Tibial nerve (tissue), 4 donors: ENCODE data around the gene PODXL2.

Experiments used
- EP300 ChIP-seq, 2 donors: sonication (generic); formaldehyde crosslinking; IDR thresholded peaks; one replicate each; pipeline ENCODE4 v1.6.1; 2017; ENCODE audit warnings: antibody characterized with exemption in 2 of 2, mild to moderate bottlenecking in 1 of 2
- POLR2A ChIP-seq, 2 donors: fragments of 450-650 bp; IDR thresholded peaks; one replicate each; pipeline ENCODE4 v1.6.1; 2017; ENCODE audit warnings: antibody characterized with exemption in 2 of 2, mild to moderate bottlenecking in 2 of 2, moderate library complexity in 2 of 2
- TF ChIP-seq, protein P1 (sequence below), 5 experiments: fragments of 200-600 bp in 3 of 5; fragments of 450-650 bp in 2 of 5; sonication (generic) in 3 of 5; IDR thresholded peaks; one replicate each; pipeline ENCODE4 v1.5.1; 2016 to 2019; ENCODE audit warnings: antibody characterized with exemption in 5 of 5, mild to moderate bottlenecking in 3 of 5, moderate library complexity in 2 of 5

DNA sequence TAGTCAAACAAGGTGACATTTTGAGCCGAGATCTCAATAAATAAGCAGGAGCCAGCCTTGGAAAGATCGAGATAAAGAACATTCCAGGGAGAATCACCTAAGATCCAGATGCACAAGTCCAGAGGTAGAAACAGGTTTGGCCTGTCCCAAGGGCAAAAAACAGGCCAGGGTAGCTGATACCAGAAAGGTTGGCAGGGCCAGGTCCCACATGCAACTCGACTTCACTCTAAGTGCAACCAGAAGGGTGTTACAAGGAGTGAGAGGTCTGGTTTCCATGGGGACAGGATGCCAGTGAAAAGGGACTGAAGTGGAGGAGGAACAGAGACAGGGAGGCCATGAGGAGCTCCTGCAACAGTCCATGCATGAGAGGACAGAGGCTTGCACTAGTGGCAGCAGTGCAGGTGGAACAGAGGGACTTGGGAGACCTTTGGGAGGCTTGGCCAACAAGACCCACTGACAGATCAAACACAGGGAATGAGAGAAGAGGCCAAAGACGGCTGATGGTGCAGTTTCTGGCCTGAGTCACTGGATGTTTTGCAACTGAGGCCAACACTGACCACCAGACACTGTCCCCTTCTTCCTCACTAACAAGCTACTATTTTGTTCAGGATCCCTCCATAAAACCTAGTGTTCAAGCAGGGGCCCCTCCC, 43.7 kb upstream of the PODXL2 start:
- no peak for TF ChIP-seq POLR2A (IDR thresholded peaks at IDR 0.05)
- TF ChIP-seq, protein P1, sequence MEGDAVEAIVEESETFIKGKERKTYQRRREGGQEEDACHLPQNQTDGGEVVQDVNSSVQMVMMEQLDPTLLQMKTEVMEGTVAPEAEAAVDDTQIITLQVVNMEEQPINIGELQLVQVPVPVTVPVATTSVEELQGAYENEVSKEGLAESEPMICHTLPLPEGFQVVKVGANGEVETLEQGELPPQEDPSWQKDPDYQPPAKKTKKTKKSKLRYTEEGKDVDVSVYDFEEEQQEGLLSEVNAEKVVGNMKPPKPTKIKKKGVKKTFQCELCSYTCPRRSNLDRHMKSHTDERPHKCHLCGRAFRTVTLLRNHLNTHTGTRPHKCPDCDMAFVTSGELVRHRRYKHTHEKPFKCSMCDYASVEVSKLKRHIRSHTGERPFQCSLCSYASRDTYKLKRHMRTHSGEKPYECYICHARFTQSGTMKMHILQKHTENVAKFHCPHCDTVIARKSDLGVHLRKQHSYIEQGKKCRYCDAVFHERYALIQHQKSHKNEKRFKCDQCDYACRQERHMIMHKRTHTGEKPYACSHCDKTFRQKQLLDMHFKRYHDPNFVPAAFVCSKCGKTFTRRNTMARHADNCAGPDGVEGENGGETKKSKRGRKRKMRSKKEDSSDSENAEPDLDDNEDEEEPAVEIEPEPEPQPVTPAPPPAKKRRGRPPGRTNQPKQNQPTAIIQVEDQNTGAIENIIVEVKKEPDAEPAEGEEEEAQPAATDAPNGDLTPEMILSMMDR (IDR thresholded peaks at IDR 0.05) = no peak
- TF ChIP-seq EP300 (IDR thresholded peaks at IDR 0.05) = no peak
